ENCODE results near the gene HM13.
"Not testable (repeated sequence)": the region's sequence is repeated elsewhere in the genome, so short reads cannot be mapped to it uniquely, and the experiment has no call there.

Gene HM13

GRCh38 chr20:31542963-31543362, 28.7 kb downstream of the HM13 start:
- H3K27ac ChIP-seq (ENCODE audit: insufficient read depth, low read length, poor library complexity, severe bottlenecking), result no peak overlapping the region
- H3K9me3 ChIP-seq (ENCODE audit: control insufficient read depth, low read length), result no peaks in the 10 kb centered on the region
- H3K4me3 ChIP-seq (ENCODE audit: insufficient read depth, low read depth, low read length, poor library complexity, severe bottlenecking), result no peak overlapping the region
- no peaks in the 10 kb centered on the region for H3K4me1 ChIP-seq (ENCODE audit: control insufficient read depth, insufficient read depth, low read length, poor library complexity, severe bottlenecking)
- H3K27me3 ChIP-seq (replicated peaks; ENCODE audit: control insufficient read depth, insufficient read depth, low read length, poor library complexity, severe bottlenecking), result no peaks in the 10 kb centered on the region
- no peak for DNase-seq
- peaks cover 43% of the 10 kb centered on the region for H3K36me3 ChIP-seq (ENCODE audit: control insufficient read depth, insufficient read depth, low read length)

GRCh38 chr20:31543966-31544598, 29.8 kb downstream of the HM13 start:
- Histone ChIP-seq H3K27me3 (replicated peaks; ENCODE audit: control insufficient read depth, insufficient read depth, low read length, poor library complexity, severe bottlenecking) (no peaks in the 10 kb centered on the region), H3K9me3 (ENCODE audit: control insufficient read depth, low read length) (no peaks in the 10 kb centered on the region), H3K36me3 (ENCODE audit: control insufficient read depth, insufficient read depth, low read length) (peaks cover 40% of the 10 kb centered on the region), H3K4me1 (ENCODE audit: control insufficient read depth, insufficient read depth, low read length, poor library complexity, severe bottlenecking) (no peaks in the 10 kb centered on the region), H3K4me3 (ENCODE audit: insufficient read depth, low read depth, low read length, poor library complexity, severe bottlenecking) (no peak overlapping the region), H3K27ac (ENCODE audit: insufficient read depth, low read length, poor library complexity, severe bottlenecking) (no peak overlapping the region)
- no peak for DNase-seq

GRCh38 chr20:31544600-31544999, 30.4 kb downstream of the HM13 start:
- no peaks in the 10 kb centered on the region for H3K27me3 ChIP-seq (replicated peaks; ENCODE audit: control insufficient read depth, insufficient read depth, low read length, poor library complexity, severe bottlenecking)
- no peaks in the 10 kb centered on the region for H3K9me3 ChIP-seq (ENCODE audit: control insufficient read depth, low read length)
- no peaks in the 10 kb centered on the region for H3K4me1 ChIP-seq (ENCODE audit: control insufficient read depth, insufficient read depth, low read length, poor library complexity, severe bottlenecking)
- no peak overlapping the region for H3K27ac ChIP-seq (ENCODE audit: insufficient read depth, low read length, poor library complexity, severe bottlenecking)
- H3K36me3 ChIP-seq (ENCODE audit: control insufficient read depth, insufficient read depth, low read length), result peaks cover 41% of the 10 kb centered on the region
- DNase-seq, result no peak
- no peak overlapping the region for H3K4me3 ChIP-seq (ENCODE audit: insufficient read depth, low read depth, low read length, poor library complexity, severe bottlenecking)

GRCh38 chr20:31545621-31546040, 31.4 kb downstream of the HM13 start:
- H3K27ac ChIP-seq (ENCODE audit: insufficient read depth, low read length, poor library complexity, severe bottlenecking); H3K4me1 ChIP-seq (ENCODE audit: control insufficient read depth, insufficient read depth, low read length, poor library complexity, severe bottlenecking); DNase-seq; H3K27me3 ChIP-seq (replicated peaks; ENCODE audit: control insufficient read depth, insufficient read depth, low read length, poor library complexity, severe bottlenecking); H3K9me3 ChIP-seq (ENCODE audit: control insufficient read depth, low read length); H3K4me3 ChIP-seq (ENCODE audit: insufficient read depth, low read depth, low read length, poor library complexity, severe bottlenecking): not testable (repeated sequence)
- H3K36me3 ChIP-seq (ENCODE audit: control insufficient read depth, insufficient read depth, low read length), result peaks cover 40% of the 10 kb centered on the region

- Histone ChIP-seq H3K4me3 (ENCODE audit: insufficient read depth, low read depth, low read length, poor library complexity, severe bottlenecking) (peak overlapping the region; percentile 48), H3K4me1 (ENCODE audit: control insufficient read depth, insufficient read depth, low read length, poor library complexity, severe bottlenecking) (no peaks in the 10 kb centered on the region), H3K27ac (ENCODE audit: insufficient read depth, low read length, poor library complexity, severe bottlenecking) (peak overlapping the region; percentile 80), H3K36me3 (ENCODE audit: control insufficient read depth, insufficient read depth, low read length) (peaks cover 46% of the 10 kb centered on the region), H3K9me3 (ENCODE audit: control insufficient read depth, low read length) (no peaks in the 10 kb centered on the region), H3K27me3 (replicated peaks; ENCODE audit: control insufficient read depth, insufficient read depth, low read length, poor library complexity, severe bottlenecking) (no peaks in the 10 kb centered on the region)
- peak; percentile 67 to 74 (median 70) for DNase-seq
Observed at GRCh38 chr20:31547017-31547675, 32.9 kb downstream of the HM13 start.

- Histone ChIP-seq H3K36me3 (ENCODE audit: control insufficient read depth, insufficient read depth, low read length) (peaks cover 45% of the 10 kb centered on the region), H3K9me3 (ENCODE audit: control insufficient read depth, low read length) (no peaks in the 10 kb centered on the region)
Observed at GRCh38 chr20:31547720-31548298, 33.6 kb downstream of the HM13 start.

GRCh38 chr20:31548820-31549512, 34.7 kb downstream of the HM13 start:
- Histone ChIP-seq H3K27ac (ENCODE audit: insufficient read depth, low read length, poor library complexity, severe bottlenecking) (no peak overlapping the region), H3K27me3 (replicated peaks; ENCODE audit: control insufficient read depth, insufficient read depth, low read length, poor library complexity, severe bottlenecking) (no peaks in the 10 kb centered on the region), H3K4me1 (ENCODE audit: control insufficient read depth, insufficient read depth, low read length, poor library complexity, severe bottlenecking) (no peaks in the 10 kb centered on the region), H3K36me3 (ENCODE audit: control insufficient read depth, insufficient read depth, low read length) (peaks cover 51% of the 10 kb centered on the region), H3K4me3 (ENCODE audit: insufficient read depth, low read depth, low read length, poor library complexity, severe bottlenecking) (no peak overlapping the region), H3K9me3 (ENCODE audit: control insufficient read depth, low read length) (no peaks in the 10 kb centered on the region)
- DNase-seq, result no peak

More at GRCh38 chr20:31547720-31548298, 33.6 kb downstream of the HM13 start:
- DNase-seq, result no peak
- Histone ChIP-seq H3K4me1 (ENCODE audit: control insufficient read depth, insufficient read depth, low read length, poor library complexity, severe bottlenecking) (no peaks in the 10 kb centered on the region), H3K4me3 (ENCODE audit: insufficient read depth, low read depth, low read length, poor library complexity, severe bottlenecking) (peak overlapping the region; percentile 48), H3K27ac (ENCODE audit: insufficient read depth, low read length, poor library complexity, severe bottlenecking) (peak overlapping the region; percentile 80), H3K27me3 (replicated peaks; ENCODE audit: control insufficient read depth, insufficient read depth, low read length, poor library complexity, severe bottlenecking) (no peaks in the 10 kb centered on the region)

GRCh38 chr20:31549513-31549880, 35.3 kb downstream of the HM13 start:
- Histone ChIP-seq H3K27me3 (replicated peaks; ENCODE audit: control insufficient read depth, insufficient read depth, low read length, poor library complexity, severe bottlenecking) (no peaks in the 10 kb centered on the region), H3K9me3 (ENCODE audit: control insufficient read depth, low read length) (no peaks in the 10 kb centered on the region), H3K4me3 (ENCODE audit: insufficient read depth, low read depth, low read length, poor library complexity, severe bottlenecking) (no peak overlapping the region), H3K36me3 (ENCODE audit: control insufficient read depth, insufficient read depth, low read length) (peaks cover 53% of the 10 kb centered on the region), H3K27ac (ENCODE audit: insufficient read depth, low read length, poor library complexity, severe bottlenecking) (no peak overlapping the region), H3K4me1 (ENCODE audit: control insufficient read depth, insufficient read depth, low read length, poor library complexity, severe bottlenecking) (no peaks in the 10 kb centered on the region)
- no peak for DNase-seq

GRCh38 chr20:31550099-31550498, 35.9 kb downstream of the HM13 start:
- H3K36me3 ChIP-seq (ENCODE audit: control insufficient read depth, insufficient read depth, low read length), result peaks cover 58% of the 10 kb centered on the region
- no peaks in the 10 kb centered on the region for H3K9me3 ChIP-seq (ENCODE audit: control insufficient read depth, low read length)
- no peak for DNase-seq
- no peaks in the 10 kb centered on the region for H3K4me1 ChIP-seq (ENCODE audit: control insufficient read depth, insufficient read depth, low read length, poor library complexity, severe bottlenecking)
- H3K27ac ChIP-seq (ENCODE audit: insufficient read depth, low read length, poor library complexity, severe bottlenecking), result no peak overlapping the region
- H3K4me3 ChIP-seq (ENCODE audit: insufficient read depth, low read depth, low read length, poor library complexity, severe bottlenecking), result no peak overlapping the region
- H3K27me3 ChIP-seq (replicated peaks; ENCODE audit: control insufficient read depth, insufficient read depth, low read length, poor library complexity, severe bottlenecking), result no peaks in the 10 kb centered on the region
